Measurements from ENCODE around the gene IL1R2.

DNA sequence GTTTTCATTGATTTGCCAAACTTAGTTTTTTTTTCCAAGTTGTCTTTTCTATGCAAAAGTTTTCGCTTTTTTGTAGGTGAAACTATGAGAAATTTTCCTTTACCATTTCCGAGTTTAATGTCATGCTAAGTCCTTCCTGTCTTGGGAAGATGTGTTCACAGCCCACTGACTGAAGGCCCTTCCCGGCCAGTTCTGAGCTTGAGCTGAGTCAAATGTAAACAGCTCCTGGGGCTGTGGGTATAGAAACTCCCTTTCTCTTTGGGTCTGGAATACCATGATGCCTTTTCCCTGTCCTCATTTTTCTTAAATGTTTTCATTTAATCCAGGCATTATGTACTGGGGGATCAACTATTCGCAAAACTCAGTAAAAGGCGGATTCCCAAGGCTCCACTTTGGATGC lies 81.0 kb downstream of the IL1R2 start:
- TF ChIP-seq, protein P1, sequence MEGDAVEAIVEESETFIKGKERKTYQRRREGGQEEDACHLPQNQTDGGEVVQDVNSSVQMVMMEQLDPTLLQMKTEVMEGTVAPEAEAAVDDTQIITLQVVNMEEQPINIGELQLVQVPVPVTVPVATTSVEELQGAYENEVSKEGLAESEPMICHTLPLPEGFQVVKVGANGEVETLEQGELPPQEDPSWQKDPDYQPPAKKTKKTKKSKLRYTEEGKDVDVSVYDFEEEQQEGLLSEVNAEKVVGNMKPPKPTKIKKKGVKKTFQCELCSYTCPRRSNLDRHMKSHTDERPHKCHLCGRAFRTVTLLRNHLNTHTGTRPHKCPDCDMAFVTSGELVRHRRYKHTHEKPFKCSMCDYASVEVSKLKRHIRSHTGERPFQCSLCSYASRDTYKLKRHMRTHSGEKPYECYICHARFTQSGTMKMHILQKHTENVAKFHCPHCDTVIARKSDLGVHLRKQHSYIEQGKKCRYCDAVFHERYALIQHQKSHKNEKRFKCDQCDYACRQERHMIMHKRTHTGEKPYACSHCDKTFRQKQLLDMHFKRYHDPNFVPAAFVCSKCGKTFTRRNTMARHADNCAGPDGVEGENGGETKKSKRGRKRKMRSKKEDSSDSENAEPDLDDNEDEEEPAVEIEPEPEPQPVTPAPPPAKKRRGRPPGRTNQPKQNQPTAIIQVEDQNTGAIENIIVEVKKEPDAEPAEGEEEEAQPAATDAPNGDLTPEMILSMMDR (IDR thresholded peaks at IDR 0.05; ENCODE audit: low read depth, low read length): no peak
- TF ChIP-seq EZH2phosphoT487 (IDR thresholded peaks at IDR 0.05; ENCODE audit: low read depth): no peak
